Activated CD8-positive, alpha-beta T cell treated with anti-CD3 and anti-CD28 coated beads for 36 hours (primary cell): ENCODE results near the gene TRPC4AP. TPM values are rescaled to one million over a fixed set of nuclear protein-coding genes. Genes with fewer than 3 reads are reported as not detected.

Source experiments
- ATAC-seq: fragments of 200-7000 bp; cut with Tn5 transposase; one replicate; pipeline ENCODE4 v1.10.0; 2021; ENCODE audit warnings: mild to moderate bottlenecking, moderate library complexity
- CTCF ChIA-PET: fragments of 350-600 bp; sonication (Branson Sonifier 250); formaldehyde crosslinking; loops from one replicate; lab custom pipeline; 2021; ENCODE audit warnings: antibody characterized with exemption; lab: Charles Lee
- POLR2A ChIA-PET: fragments of 350-600 bp; sonication (Branson Sonifier 250); formaldehyde crosslinking; loops from one replicate; lab custom pipeline; 2021; ENCODE audit warnings: antibody characterized with exemption; lab: Charles Lee
- DNase-seq: peaks from one replicate; pipeline ENCODE4 v3.0.0-alpha.2; 2020
- H3K27ac Mint-ChIP-seq: one replicate; pipeline ENCODE4 v1.8.0; 2021; ENCODE audit warnings: mild to moderate bottlenecking, mixed read lengths
- H3K27me3 Mint-ChIP-seq: one replicate; pipeline ENCODE4 v1.8.0; 2021; ENCODE audit warnings: mixed read lengths
- H3K36me3 Mint-ChIP-seq: one replicate; pipeline ENCODE4 v1.8.0; 2021; ENCODE audit warnings: low read depth, mixed read lengths
- H3K4me1 Mint-ChIP-seq: one replicate; pipeline ENCODE4 v1.8.0; 2021; ENCODE audit warnings: low read depth, mixed read lengths
- H3K4me3 Mint-ChIP-seq: one replicate; pipeline ENCODE4 v1.8.0; 2021; ENCODE audit warnings: mild to moderate bottlenecking, moderate library complexity, mixed read lengths
- H3K9me3 Mint-ChIP-seq: one replicate; pipeline ENCODE4 v1.8.0; 2021; ENCODE audit warnings: mixed read lengths
- CTCF ChIP-seq: fragments of 200-600 bp; IDR thresholded peaks from one replicate; pipeline ENCODE4 v1.8.0; 2022; ENCODE audit warnings: antibody characterized with exemption, mild to moderate bottlenecking
- intact Hi-C: fragments of 100-400 bp; cut with micrococcal nuclease; formaldehyde crosslinking; loops from one replicate; pipeline ENCODE4 v1.10.0; 2022
- total RNA-seq, 2 experiments: library from RNA; stranded (reverse); gene quantifications; one replicate each; pipeline ENCODE4 v1.2.3, GENCODE V29; 2021

Gene TRPC4AP
- total RNA-seq, 2 experiments from 2014 or later = 34.2 to 38.2 TPM

GRCh38 chr20:34968042-34968775, 124.4 kb downstream of the TRPC4AP start:
- POLR2A ChIA-PET = no interaction called here
- H3K9me3 Mint-ChIP-seq = no peaks in the 10 kb centered on the region
- ATAC-seq (no peak), DNase-seq (no peak)
- no peaks in the 10 kb centered on the region for H3K4me1 Mint-ChIP-seq
- intact Hi-C loops = no loop called here
- CTCF ChIA-PET = no interaction called here
- H3K27me3 Mint-ChIP-seq = no peaks in the 10 kb centered on the region
- H3K4me3 Mint-ChIP-seq = no peak overlapping the region
- H3K36me3 Mint-ChIP-seq = no peaks in the 10 kb centered on the region
- no peak for TF ChIP-seq CTCF
- no peak overlapping the region for H3K27ac Mint-ChIP-seq

GRCh38 chr20:34967421-34967820, 125.2 kb downstream of the TRPC4AP start:
- Mint-ChIP-seq H3K4me3 (no peak overlapping the region), H3K27ac (no peak overlapping the region), H3K36me3 (no peaks in the 10 kb centered on the region), H3K4me1 (no peaks in the 10 kb centered on the region), H3K27me3 (no peaks in the 10 kb centered on the region), H3K9me3 (no peaks in the 10 kb centered on the region)
- no peak for DNase-seq
- intact Hi-C loops = no loop called here
- no peak for TF ChIP-seq CTCF
- ChIA-PET CTCF (no interaction called here), POLR2A (no interaction called here)
- no peak for ATAC-seq

- no peak overlapping the region for H3K27ac Mint-ChIP-seq
- ChIA-PET CTCF (interaction anchor here (1.3 kb wide), 1 partner anchor 89 kb away, joined by 3 read pairs; the partner anchor contains the start of gene ACSS2), POLR2A (no interaction called here)
- DNase-seq (no peak), ATAC-seq (no peak)
- H3K27me3 Mint-ChIP-seq = no peaks in the 10 kb centered on the region
- no peaks in the 10 kb centered on the region for H3K9me3 Mint-ChIP-seq
- no peak for TF ChIP-seq CTCF
- H3K36me3 Mint-ChIP-seq = no peaks in the 10 kb centered on the region
- H3K4me3 Mint-ChIP-seq = no peak overlapping the region
- peaks cover 6% of the 10 kb centered on the region for H3K4me1 Mint-ChIP-seq
- intact Hi-C loops = no loop called here
Measured at GRCh38 chr20:34965051-34965450, 127.6 kb downstream of the TRPC4AP start.

- no peak for DNase-seq
- peaks cover 6% of the 10 kb centered on the region for H3K4me1 Mint-ChIP-seq
- ChIA-PET CTCF (no interaction called here), POLR2A (no interaction called here)
- no peaks in the 10 kb centered on the region for H3K9me3 Mint-ChIP-seq
- no peaks in the 10 kb centered on the region for H3K36me3 Mint-ChIP-seq
- no peak overlapping the region for H3K4me3 Mint-ChIP-seq
- no peak for TF ChIP-seq CTCF
- no peak overlapping the region for H3K27ac Mint-ChIP-seq
- H3K27me3 Mint-ChIP-seq = no peaks in the 10 kb centered on the region
- intact Hi-C loops = no loop called here
- ATAC-seq = no peak
Measured at GRCh38 chr20:34964486-34964885, 128.1 kb downstream of the TRPC4AP start.

- POLR2A ChIA-PET = interaction anchor here (1.4 to 2.5 kb wide), 2 partner anchors 9 to 83 kb away, joined by 3 to 8 read pairs; no protein-coding TSS in a partner anchor
- H3K9me3 Mint-ChIP-seq = no peaks in the 10 kb centered on the region
- TF ChIP-seq CTCF = no peak
Measured at GRCh38 chr20:34956751-34957472, 135.7 kb downstream of the TRPC4AP start.

More at GRCh38 chr20:34956751-34957472, 135.7 kb downstream of the TRPC4AP start:
- Mint-ChIP-seq H3K4me1 (peaks cover 31% of the 10 kb centered on the region), H3K27ac (no peak overlapping the region), H3K36me3 (peaks cover 4% of the 10 kb centered on the region), H3K27me3 (no peaks in the 10 kb centered on the region), H3K4me3 (no peak overlapping the region)
- ATAC-seq (no peak), DNase-seq (no peak)
- intact Hi-C loops = loop anchor here (5.0 kb wide), 1 partner anchor 125 kb away; no protein-coding TSS in a partner anchor
- CTCF ChIA-PET = interaction anchor here (0.6 to 6.5 kb wide), 7 partner anchors 17 to 1966 kb away, joined by 3 to 94 read pairs (median 4); partner anchors contain the start of genes ACSS2 and GGT7
